H1 (cell line): ENCODE data around the gene TFRC. TPM values are rescaled to one million over a fixed set of nuclear protein-coding genes. Genes with fewer than 3 reads are reported as not detected.

ENCODE experiments used
- CTCF ChIA-PET: fragments of 300-600 bp; sonication (Branson Sonifier 250); formaldehyde crosslinking; loops from one replicate; lab custom pipeline; 2021; ENCODE audit not compliant: partially characterized antibody; lab: Charles Lee
- POLR2A ChIA-PET: fragments of 300-600 bp; sonication (Branson Sonifier 250); formaldehyde crosslinking; loops from one replicate; lab custom pipeline; 2021; ENCODE audit warnings: inconsistent platforms; ENCODE audit not compliant: partially characterized antibody; lab: Charles Lee
- DNase-seq, 2 experiments: peaks; one replicate each; pipeline versions ENCODE4 v3.0.0 to v3.0.0-alpha.2; 2010 to 2022; ENCODE audit warnings: low spot score in 2 of 2, low read depth in 1 of 2, mixed read lengths in 1 of 2
- FAIRE-seq: peaks from 2 replicates; lab custom pipeline; 2011; peaks lifted over from hg19 to GRCh38; lab: Jason Lieb, UNC
- H2AFZ ChIP-seq: 2 replicates; pipeline ENCODE4 v1.8.1; 2012; ENCODE audit warnings: low read length, inconsistent platforms
- H2AK5ac ChIP-seq: 2 replicates; pipeline ENCODE4 v1.6.1; 2013; ENCODE audit warnings: low read depth, low read length
- H2BK120ac ChIP-seq: replicated peaks from 2 replicates; pipeline ENCODE3; 2013; ENCODE audit warnings: low read depth, low read length, inconsistent platforms
- H2BK12ac ChIP-seq: 2 replicates; pipeline ENCODE4 v1.6.1; 2013; ENCODE audit warnings: low read depth, low read length
- H2BK15ac ChIP-seq: 2 replicates; pipeline ENCODE4 v1.6.1; 2013; ENCODE audit warnings: low read length
- H2BK20ac ChIP-seq: 2 replicates; pipeline ENCODE4 v1.6.1; 2013; ENCODE audit warnings: low read length
- H2BK5ac ChIP-seq: 2 replicates; pipeline ENCODE4 v1.6.1; 2013; ENCODE audit warnings: low read depth, low read length
- H3K14ac ChIP-seq: 2 replicates; pipeline ENCODE4 v1.6.1; 2013; ENCODE audit warnings: inconsistent platforms; ENCODE audit not compliant: insufficient read length
- H3K18ac ChIP-seq: 2 replicates; pipeline ENCODE4 v1.6.1; 2013; ENCODE audit warnings: low read length; ENCODE audit errors: extremely low read depth
- H3K23ac ChIP-seq: 2 replicates; pipeline ENCODE4 v1.6.1; 2013; ENCODE audit warnings: inconsistent platforms; ENCODE audit not compliant: insufficient read length
- H3K23me2 ChIP-seq: 2 replicates; pipeline ENCODE4 v1.6.1; 2013; ENCODE audit warnings: low read depth, low read length
- H3K27ac ChIP-seq: 2 replicates; pipeline ENCODE4 v1.6.1; 2011; ENCODE audit warnings: low read depth, low read length, inconsistent platforms
- H3K27me3 ChIP-seq, 4 experiments: replicated peaks in 1 of 4; 1 replicate in 1 of 4; 2 replicates in 3 of 4; pipeline versions ENCODE4 v1.6.1 to v1.8.1; 2011 to 2013; ENCODE audit warnings: low read length in 3 of 4, mild to moderate bottlenecking in 3 of 4, inconsistent platforms in 2 of 4, mixed read lengths in 2 of 4, moderate library complexity in 1 of 4; ENCODE audit not compliant: control insufficient read depth in 3 of 4, insufficient read depth in 3 of 4; ENCODE audit errors: extremely low read depth in 1 of 4
- H3K36me3 ChIP-seq, 4 experiments: 2 replicates each; pipeline versions ENCODE4 v1.6.1 to v1.8.1; 2011 to 2013; ENCODE audit warnings: mild to moderate bottlenecking in 4 of 4, low read length in 3 of 4, moderate library complexity in 2 of 4, control low read depth in 1 of 4, inconsistent platforms in 1 of 4; ENCODE audit not compliant: insufficient read depth in 4 of 4, control insufficient read depth in 2 of 4
- H3K4ac ChIP-seq: replicated peaks from 2 replicates; pipeline ENCODE3; 2013; ENCODE audit warnings: low read length, low read depth, mixed read lengths, inconsistent platforms; ENCODE audit not compliant: insufficient read length
- H3K4me1 ChIP-seq, 4 experiments: replicated peaks in 1 of 4; 1 replicate in 1 of 4; 2 replicates in 3 of 4; pipeline versions ENCODE4 v1.6.1 to v1.8.1; 2011 to 2013; ENCODE audit warnings: low read length in 3 of 4, inconsistent platforms in 2 of 4, mixed read lengths in 1 of 4; ENCODE audit not compliant: insufficient read depth in 4 of 4, control insufficient read depth in 3 of 4
- H3K4me2 ChIP-seq, 2 experiments: 2 replicates each; pipeline versions ENCODE4 v1.6.1 to v1.8.1; 2011 to 2013; ENCODE audit warnings: low read depth in 2 of 2, low read length in 2 of 2, control low read depth in 1 of 2, inconsistent platforms in 1 of 2, mild to moderate bottlenecking in 1 of 2; ENCODE audit not compliant: insufficient read depth in 1 of 2
- H3K4me3 ChIP-seq, 4 experiments: fragments of 200-600, 300-600 bp in 1 of 4; sonication (generic), shearing (Covaris generic), sonication (Bioruptor Twin) in 1 of 4; 2 replicates each; pipeline versions ENCODE4 v1.5.1 to v1.8.1; 2011 to 2016; ENCODE audit warnings: low read length in 4 of 4, low read depth in 3 of 4, control low read depth in 2 of 4, inconsistent platforms in 2 of 4, mild to moderate bottlenecking in 2 of 4, mixed read lengths in 1 of 4, moderate library complexity in 1 of 4; ENCODE audit not compliant: insufficient read depth in 2 of 4; ENCODE audit errors: extremely low read depth in 1 of 4
- H3K56ac ChIP-seq: replicated peaks from 2 replicates; pipeline ENCODE3; 2013; ENCODE audit warnings: low read depth, mild to moderate bottlenecking, mixed read lengths, low read length, inconsistent platforms; ENCODE audit not compliant: insufficient read length
- H3K79me1 ChIP-seq: 2 replicates; pipeline ENCODE4 v1.6.1; 2013; ENCODE audit warnings: low read depth, low read length, control low read depth
- H3K79me2 ChIP-seq, 2 experiments: 2 replicates each; pipeline versions ENCODE4 v1.6.1 to v1.8.1; 2012 to 2013; ENCODE audit warnings: low read length in 2 of 2, mild to moderate bottlenecking in 2 of 2, inconsistent platforms in 1 of 2; ENCODE audit not compliant: insufficient read depth in 2 of 2, control insufficient read depth in 1 of 2
- H3K9ac ChIP-seq, 4 experiments: replicated peaks in 1 of 4; 1 replicate in 1 of 4; 2 replicates in 3 of 4; pipeline versions ENCODE4 v1.6.1 to v1.8.1; 2011 to 2013; ENCODE audit warnings: low read depth in 3 of 4, low read length in 3 of 4, control low read depth in 2 of 4, mild to moderate bottlenecking in 2 of 4, moderate library complexity in 2 of 4, inconsistent platforms in 1 of 4; ENCODE audit errors: extremely low read depth in 1 of 4
- H3K9me3 ChIP-seq, 2 experiments: 2 replicates each; pipeline versions ENCODE4 v1.6.1 to v1.8.1; 2012 to 2013; ENCODE audit warnings: mild to moderate bottlenecking in 2 of 2, moderate library complexity in 2 of 2, control low read depth in 1 of 2, inconsistent platforms in 1 of 2, low read depth in 1 of 2, low read length in 1 of 2, mixed read lengths in 1 of 2; ENCODE audit not compliant: insufficient read depth in 2 of 2
- H4K20me1 ChIP-seq, 2 experiments: replicated peaks in 1 of 2; 2 replicates each; pipeline versions ENCODE3 to v1.8.1; 2011 to 2013; ENCODE audit warnings: inconsistent platforms in 2 of 2, low read length in 2 of 2, mild to moderate bottlenecking in 1 of 2; ENCODE audit not compliant: insufficient read depth in 2 of 2, control insufficient read depth in 1 of 2
- H4K5ac ChIP-seq: 2 replicates; pipeline ENCODE4 v1.6.1; 2013; ENCODE audit warnings: low read length, low read depth, mixed read lengths, inconsistent platforms; ENCODE audit not compliant: insufficient read length
- H4K8ac ChIP-seq: 2 replicates; pipeline ENCODE4 v1.8.0; 2013; ENCODE audit warnings: mild to moderate bottlenecking, moderate library complexity, low read length, inconsistent platforms; ENCODE audit not compliant: insufficient read depth; ENCODE audit errors: extremely low read depth
- H4K91ac ChIP-seq: replicated peaks from 2 replicates; pipeline ENCODE3; 2013; ENCODE audit warnings: low read length, mixed read lengths, inconsistent platforms; ENCODE audit not compliant: insufficient read length
- ATF3 ChIP-seq: IDR thresholded peaks from 2 replicates; pipeline ENCODE4 v1.6.1; 2011; ENCODE audit warnings: low read depth, mild to moderate bottlenecking, low read length; ENCODE audit not compliant: insufficient read depth
- CEBPB ChIP-seq: IDR thresholded peaks from 2 replicates; pipeline ENCODE4 v1.6.1; 2012; ENCODE audit warnings: low read depth, low read length
- CHD1 ChIP-seq: IDR thresholded peaks from 2 replicates; pipeline ENCODE4 v1.6.1; 2012; ENCODE audit warnings: low read depth, low read length, improper control_type of control experiment
- HDAC2 ChIP-seq, 2 experiments: fragments of 300-600 bp in 1 of 2; sonication (generic) in 1 of 2; IDR thresholded peaks; 2 replicates each; pipeline ENCODE4 v1.6.1; 2011 to 2012; ENCODE audit warnings: low read depth in 2 of 2, low read length in 2 of 2, mild to moderate bottlenecking in 2 of 2, moderate library complexity in 2 of 2, borderline replicate concordance in 1 of 2, inconsistent platforms in 1 of 2
- JUN ChIP-seq: IDR thresholded peaks from 2 replicates; pipeline ENCODE4 v1.6.1; 2011; ENCODE audit warnings: low read depth, mild to moderate bottlenecking, improper control_type of control experiment, low read length
- YY1 ChIP-seq: IDR thresholded peaks from 2 replicates; pipeline ENCODE4 v1.6.1; 2011; ENCODE audit warnings: low read depth, mild to moderate bottlenecking, low read length
- WGBS, 2 experiments: shearing (Covaris generic) in 1 of 2; methylation state at CpG; one replicate each; pipeline versions ENCODE4 v1.1.6 to v1.1.7; 2013 to 2015; ENCODE audit warnings: low lambda C conversion rate in 2 of 2, mixed read lengths in 2 of 2, inconsistent platforms in 1 of 2, low coverage in 1 of 2, missing lambda C conversion rate in 1 of 2; ENCODE audit not compliant: insufficient replicate concordance in 2 of 2, insufficient coverage in 1 of 2, insufficient read length in 1 of 2; ENCODE audit errors: extremely low coverage in 1 of 2, missing lambda C conversion rate in 1 of 2; 5-methylcytosine and 5-hydroxymethylcytosine counted together
- polyA plus RNA-seq, 7 experiments: library from polyadenylated mRNA; depleted of rRNA in 3 of 7; stranded (reverse) in 5 of 7; unstranded in 2 of 7; fragments of >200 nt in 5 of 7; fragments of 200-250 nt in 2 of 7; gene quantifications; 1 replicate in 5 of 7; 2 replicates in 1 of 7; 4 replicates in 1 of 7; pipeline versions ENCODE4 v1.2.1 to v1.2.3, GENCODE V29; 2011 to 2013; ENCODE audit warnings: missing spikeins in 2 of 7, mixed read lengths in 2 of 7
- total RNA-seq: library from RNA; stranded (reverse); fragmentation: NEBNext Ultra II Directional; extraction: Animal tissue kit (Norgen Biotek cat#: 25700); gene quantifications from 2 replicates; pipeline ENCODE4 v1.2.1, GENCODE V29; 2021

The TFRC gene
- total and polyA plus RNA-seq, 2 of the 8 experiments (the other 6 are each of a cell fraction or from before 2014, with no cell fraction given) = 67.3 to 161 TPM

GRCh38 chr3:196057760-196058331 is 24.0 kb downstream of the TFRC start:
- Histone ChIP-seq H4K20me1 (peaks cover 0 to 3% of the 10 kb centered on the region in 2 experiments), H3K23me2 (no peaks in the 10 kb centered on the region), H3K79me1 (no peaks in the 10 kb centered on the region), H2BK20ac (no peak overlapping the region; the same call in 1 of the 2 replicates), H4K5ac (peak overlapping the region; percentile 51), H3K9me3 (no peaks in the 10 kb centered on the region), H3K9ac (no peak overlapping the region), H3K27me3 (no peaks in the 10 kb centered on the region), H3K4me3 (0 out of 8 replicates have a peak overlapping the region, but pooled peaks of 1 of the 4 experiments have one; percentile 8), H2BK15ac (no peak overlapping the region), H2AFZ (no peak overlapping the region), H4K91ac (no peak overlapping the region), H3K4me1 (peaks cover 0 to 7% (median 4%) of the 10 kb centered on the region in 4 experiments; a peak in 5 of 7 replicates), H2AK5ac (no peak overlapping the region), H2BK12ac (0 out of 2 replicates have a peak overlapping the region, but pooled peaks have one; percentile 75), H3K79me2 (no peaks in the 10 kb centered on the region; a peak in 1 of 4 replicates), H3K4me2 (peak overlapping the region in 1 of 2 experiments; percentile 26; a peak in 2 of 4 replicates), H2BK120ac (peak overlapping the region; percentile 83), H3K14ac (no peak overlapping the region), H3K4ac (peak overlapping the region; percentile 85), H4K8ac (no peak overlapping the region), H2BK5ac (0 out of 2 replicates have a peak overlapping the region, but pooled peaks have one; percentile 9), H3K36me3 (peaks cover 40 to 88% (median 70%) of the 10 kb centered on the region in 4 experiments), H3K56ac (no peak overlapping the region), H3K27ac (0 out of 2 replicates have a peak overlapping the region, but pooled peaks have one; percentile 21), H3K18ac (no peak overlapping the region), H3K23ac (no peak overlapping the region)
- 37% methylated on average over 3 of the region's 3 CpGs; no CpG with 5 or more reads in 1 of the 2 experiments for WGBS, 2 experiments
- DNase-seq (no peak), FAIRE-seq (peak; percentile 58)
- ChIA-PET CTCF (interaction anchor here (0.6 to 4.6 kb wide), 4 partner anchors 12 to 127 kb away, joined by 3 to 19 read pairs (median 6); no protein-coding TSS in a partner anchor), POLR2A (interaction anchor here (1.4 to 1.8 kb wide), 2 partner anchors 9 to 25 kb away, joined by 4 to 5 read pairs; no protein-coding TSS in a partner anchor)
- TF ChIP-seq JUN = no peak
- TF ChIP-seq CHD1 = no peak
- no peak for TF ChIP-seq ATF3
- TF ChIP-seq CEBPB = no peak
- TF ChIP-seq HDAC2 (IDR thresholded peaks at IDR 0.05; ENCODE audit: borderline replicate concordance in 1 of 2, low read depth in 2 of 2, low read length in 2 of 2) = peak in 1 of 2 experiments; percentile 40; a peak in 1 of 4 replicates
- TF ChIP-seq YY1 = no peak
